Gastroesophageal sphincter (tissue), 4 donors: Measurements from ENCODE around the gene RASGEF1C. TPM values are rescaled to one million over a fixed set of nuclear protein-coding genes. Genes with fewer than 3 reads are reported as not detected.
A peak's percentile ranks its signal among the peaks of the same experiment; 100 is the strongest.

ENCODE experiments used
- ATAC-seq: fragments of 150-250 bp; one replicate; pipeline ENCODE4 v1.9.1; 2016; ENCODE audit warnings: mild to moderate bottlenecking, moderate library complexity
- H3K27ac ChIP-seq, 4 donors: fragments of 200-600 bp; sonication (generic) in 3 of 4; 1 replicate in 3 of 4; 2 replicates in 1 of 4; pipeline ENCODE4 v1.5.1; 2016 to 2019
- H3K27me3 ChIP-seq: fragments of 200-600 bp; sonication (generic); one replicate; pipeline ENCODE4 v1.5.1; 2019
- H3K36me3 ChIP-seq, 2 donors: fragments of 200-600 bp; sonication (generic); one replicate each; pipeline ENCODE4 v1.5.1; 2019; ENCODE audit warnings: control low read depth in 1 of 2
- H3K4me1 ChIP-seq, 3 donors: fragments of 200-600 bp; sonication (generic); 1 replicate in 2 of 3; 2 replicates in 1 of 3; pipeline ENCODE4 v1.5.1; 2016 to 2019; ENCODE audit warnings: control low read depth in 2 of 3
- H3K4me3 ChIP-seq, 2 donors: fragments of 200-600 bp; sonication (generic); one replicate each; pipeline ENCODE4 v1.5.1; 2019; ENCODE audit warnings: mild to moderate bottlenecking in 1 of 2, moderate library complexity in 1 of 2
- H3K9me3 ChIP-seq, 3 donors: fragments of 200-600 bp; sonication (generic); one replicate each; pipeline ENCODE4 v1.5.1; 2017 to 2019; ENCODE audit warnings: control low read depth in 2 of 3
- EP300 ChIP-seq: sonication (generic); formaldehyde crosslinking; IDR thresholded peaks from one replicate; pipeline ENCODE4 v1.6.1; 2017; ENCODE audit warnings: antibody characterized with exemption, mild to moderate bottlenecking
- POLR2A ChIP-seq, 2 donors: fragments of 450-650 bp; IDR thresholded peaks; one replicate each; pipeline ENCODE4 v1.6.1; 2017; ENCODE audit warnings: antibody characterized with exemption in 2 of 2, mild to moderate bottlenecking in 2 of 2, moderate library complexity in 1 of 2
- POLR2AphosphoS5 ChIP-seq: sonication (generic); formaldehyde crosslinking; IDR thresholded peaks from one replicate; pipeline ENCODE4 v1.6.1; 2017; ENCODE audit warnings: antibody characterized with exemption
- WGBS, 2 donors: methylation state at CpG; one replicate each; pipeline ENCODE4 v1.1.5; 2018; ENCODE audit warnings: low coverage in 1 of 2; 5-methylcytosine and 5-hydroxymethylcytosine counted together
- total RNA-seq, 4 donors: library from RNA; depleted of rRNA; stranded (reverse); fragments of >200 nt; gene quantifications; one replicate each; pipeline ENCODE4 v1.1.0, GENCODE V29; 2016
- TF ChIP-seq, protein P1 (sequence below), 4 experiments: fragments of 200-600 bp in 2 of 4; fragments of 450-650 bp in 2 of 4; sonication (generic) in 1 of 4; IDR thresholded peaks; one replicate each; pipeline ENCODE4 v1.5.1; 2017 to 2019; ENCODE audit warnings: antibody characterized with exemption in 4 of 4, mild to moderate bottlenecking in 2 of 4, moderate library complexity in 2 of 4

RASGEF1C gene
- total RNA-seq, 4 donors from 2014 or later: 0.81 to 8.4 (median 2.0) TPM

DNA sequence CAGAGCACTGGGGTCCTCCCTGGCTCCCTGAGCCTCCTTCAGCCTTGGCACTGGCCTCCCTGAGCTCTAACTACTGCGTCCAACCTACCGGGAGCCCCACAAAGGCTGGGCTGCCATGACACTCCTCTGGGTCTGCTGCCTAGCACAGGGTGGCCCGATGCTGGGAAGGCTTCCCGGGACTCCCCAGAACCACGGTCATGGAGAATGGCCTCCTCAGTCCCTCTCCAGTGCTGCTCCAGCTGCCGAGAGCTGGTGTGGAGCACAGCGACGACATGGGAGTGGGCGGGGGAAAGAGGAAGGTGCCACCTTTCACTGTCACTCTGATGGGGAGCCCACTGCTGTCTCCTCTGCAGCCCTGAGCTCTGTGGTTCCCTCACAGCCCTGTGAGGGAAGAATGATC is 76.0 kb downstream of the RASGEF1C start:
- Histone ChIP-seq H3K4me3 (no peak overlapping the region), H3K9me3 (no peaks in the 10 kb centered on the region), H3K27ac (no peak overlapping the region), H3K4me1 (no peaks in the 10 kb centered on the region), H3K27me3 (peaks cover 32% of the 10 kb centered on the region), H3K36me3 (no peaks in the 10 kb centered on the region)
- WGBS, 2 donors: 43% methylated on average over 1 of the region's 9 CpGs; no CpG with 5 or more reads in 1 of the 2 donors
- TF ChIP-seq POLR2AphosphoS5 (no peak), POLR2A (IDR thresholded peaks at IDR 0.05) (no peak), EP300 (no peak)
- TF ChIP-seq, protein P1, sequence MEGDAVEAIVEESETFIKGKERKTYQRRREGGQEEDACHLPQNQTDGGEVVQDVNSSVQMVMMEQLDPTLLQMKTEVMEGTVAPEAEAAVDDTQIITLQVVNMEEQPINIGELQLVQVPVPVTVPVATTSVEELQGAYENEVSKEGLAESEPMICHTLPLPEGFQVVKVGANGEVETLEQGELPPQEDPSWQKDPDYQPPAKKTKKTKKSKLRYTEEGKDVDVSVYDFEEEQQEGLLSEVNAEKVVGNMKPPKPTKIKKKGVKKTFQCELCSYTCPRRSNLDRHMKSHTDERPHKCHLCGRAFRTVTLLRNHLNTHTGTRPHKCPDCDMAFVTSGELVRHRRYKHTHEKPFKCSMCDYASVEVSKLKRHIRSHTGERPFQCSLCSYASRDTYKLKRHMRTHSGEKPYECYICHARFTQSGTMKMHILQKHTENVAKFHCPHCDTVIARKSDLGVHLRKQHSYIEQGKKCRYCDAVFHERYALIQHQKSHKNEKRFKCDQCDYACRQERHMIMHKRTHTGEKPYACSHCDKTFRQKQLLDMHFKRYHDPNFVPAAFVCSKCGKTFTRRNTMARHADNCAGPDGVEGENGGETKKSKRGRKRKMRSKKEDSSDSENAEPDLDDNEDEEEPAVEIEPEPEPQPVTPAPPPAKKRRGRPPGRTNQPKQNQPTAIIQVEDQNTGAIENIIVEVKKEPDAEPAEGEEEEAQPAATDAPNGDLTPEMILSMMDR (IDR thresholded peaks at IDR 0.05): no peak
- ATAC-seq: no peak

DNA sequence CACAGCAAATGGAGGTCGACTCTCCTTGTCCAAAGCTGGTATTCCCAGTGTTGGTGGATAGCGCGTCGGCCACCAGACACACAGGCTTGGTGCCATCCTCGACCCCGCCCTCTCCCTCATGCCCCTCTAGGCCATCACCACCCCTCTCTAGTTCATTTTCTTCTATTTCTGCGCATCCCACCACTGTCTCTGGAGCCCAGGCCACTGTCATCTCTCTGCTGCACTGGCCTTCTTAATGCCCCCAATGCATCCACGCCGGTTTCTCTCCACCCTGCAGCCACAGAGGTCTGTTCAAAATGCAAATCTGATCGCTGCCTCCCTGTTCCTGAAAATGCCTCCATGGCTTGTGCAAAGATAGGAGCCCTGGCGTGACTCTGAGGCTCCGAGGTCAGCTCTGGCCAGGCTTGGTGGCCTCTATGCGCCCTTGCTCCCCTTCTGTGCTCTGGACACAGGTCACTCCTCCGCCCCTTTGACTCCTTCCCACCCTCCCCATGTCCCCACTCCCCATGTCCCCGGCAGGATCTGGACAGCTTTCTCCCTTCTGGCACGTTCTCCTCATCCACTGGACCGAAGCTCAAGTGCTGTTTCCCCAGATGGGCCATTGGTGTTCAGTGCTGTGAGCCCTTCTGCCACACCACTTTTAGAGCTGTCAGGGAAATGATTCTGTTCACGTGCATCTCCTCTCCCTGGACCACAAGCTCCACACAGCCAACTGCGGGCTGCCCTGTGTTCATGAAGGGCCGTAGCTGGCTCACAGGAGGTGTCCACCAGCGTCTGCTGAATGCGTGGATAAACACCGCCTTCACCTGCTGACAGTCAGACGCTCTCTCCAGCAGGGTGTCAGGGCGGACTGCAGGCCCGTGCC is 77.9 kb downstream of the RASGEF1C start:
- ATAC-seq: no peak
- H3K27me3 ChIP-seq: peaks cover 26% of the 10 kb centered on the region
- no peak for TF ChIP-seq EP300
- TF ChIP-seq, protein P1 (IDR thresholded peaks at IDR 0.05): no peak
- no peak for TF ChIP-seq POLR2A (IDR thresholded peaks at IDR 0.05)
- no peak for TF ChIP-seq POLR2AphosphoS5
- no peaks in the 10 kb centered on the region for H3K9me3 ChIP-seq
- peaks cover 0 to 4% (median 0%) of the 10 kb centered on the region in 3 donors for H3K4me1 ChIP-seq
- H3K36me3 ChIP-seq: no peaks in the 10 kb centered on the region
- H3K4me3 ChIP-seq: no peak overlapping the region
- WGBS, 2 donors: 71 to 74% methylated on average over 16 to 20 of the region's 26 CpGs
- H3K27ac ChIP-seq: no peak overlapping the region

GRCh38 chr5:180130291-180130869 is 78.6 kb downstream of the RASGEF1C start:
- Histone ChIP-seq H3K4me3 (no peak overlapping the region), H3K9me3 (no peaks in the 10 kb centered on the region), H3K4me1 (peaks cover 0 to 4% (median 0%) of the 10 kb centered on the region in 3 donors), H3K27ac (no peak overlapping the region), H3K36me3 (no peaks in the 10 kb centered on the region), H3K27me3 (peaks cover 25% of the 10 kb centered on the region)
- no peak for ATAC-seq
- WGBS, 2 donors: 82 to 84% methylated on average over 7 to 8 of the region's 16 CpGs
- TF ChIP-seq POLR2AphosphoS5: no peak
- TF ChIP-seq EP300: no peak
- TF ChIP-seq POLR2A (IDR thresholded peaks at IDR 0.05): no peak
- TF ChIP-seq, protein P1 (IDR thresholded peaks at IDR 0.05): no peak

GRCh38 chr5:180129291-180130190 is 79.5 kb downstream of the RASGEF1C start:
- TF ChIP-seq POLR2A (IDR thresholded peaks at IDR 0.05): no peak
- TF ChIP-seq, protein P1 (IDR thresholded peaks at IDR 0.05): no peak
- no peak for TF ChIP-seq POLR2AphosphoS5
- no peak for TF ChIP-seq EP300
- Histone ChIP-seq H3K4me1 (peaks cover 0 to 4% (median 0%) of the 10 kb centered on the region in 3 donors), H3K27me3 (peaks cover 28% of the 10 kb centered on the region), H3K36me3 (no peaks in the 10 kb centered on the region), H3K4me3 (no peak overlapping the region), H3K9me3 (no peaks in the 10 kb centered on the region), H3K27ac (peak overlapping the region in 2 of 4 donors; percentile 9 to 23)
- ATAC-seq: no peak
- 60% methylated on average over 1 of the region's 27 CpGs; no CpG with 5 or more reads in 1 of the 2 donors for WGBS, 2 donors
